Left lung (tissue), 10 donors: Measurements from ENCODE around the gene ITSN1. TPM values are rescaled to one million over a fixed set of nuclear protein-coding genes. Genes with fewer than 3 reads are reported as not detected.

Experiments used
- ATAC-seq: fragments of 200-7000 bp; cut with Tn5 transposase; one replicate; pipeline ENCODE4 v1.9.1; 2020; ENCODE audit warnings: moderate library complexity
- DNase-seq, 4 donors: peaks; one replicate each; pipeline ENCODE4 v3.0.0-alpha.2; 2013 to 2020
- H3K27ac ChIP-seq, 2 donors: fragments of 200-600 bp; sonication (generic) in 1 of 2; one replicate each; pipeline versions ENCODE4 v1.5.0 to v1.8.0; 2020 to 2021
- H3K27me3 ChIP-seq, 2 donors: fragments of 200-600 bp; sonication (generic) in 1 of 2; one replicate each; pipeline versions ENCODE4 v1.5.0 to v1.8.0; 2020 to 2021
- H3K36me3 ChIP-seq, 2 donors: fragments of 200-600 bp; sonication (generic) in 1 of 2; one replicate each; pipeline versions ENCODE4 v1.5.0 to v1.8.0; 2020 to 2021
- H3K4me1 ChIP-seq, 2 donors: fragments of 200-600 bp; one replicate each; pipeline ENCODE4 v1.8.0; 2021
- H3K4me3 ChIP-seq, 2 donors: fragments of 200-600 bp; sonication (generic) in 1 of 2; one replicate each; pipeline versions ENCODE4 v1.5.0 to v1.8.0; 2020 to 2021; ENCODE audit warnings: mild to moderate bottlenecking in 1 of 2
- H3K9me3 ChIP-seq, 2 donors: fragments of 200-600 bp; sonication (generic) in 1 of 2; one replicate each; pipeline versions ENCODE4 v1.5.0 to v1.8.0; 2020 to 2021
- intact Hi-C, 2 donors: fragments of 100-400 bp; cut with DNase I; formaldehyde crosslinking; loops; one replicate each; pipeline versions ENCODE4 v1.11.2 to v1.14.2; 2022
- polyA plus RNA-seq, 6 donors: library from polyadenylated mRNA; unstranded; fragments of 120-200 nt; gene quantifications; one replicate each; pipeline ENCODE4 v1.2.1, GENCODE V29; 2013; ENCODE audit not compliant: insufficient read length in 6 of 6
- total RNA-seq, 2 donors: library from RNA; stranded (reverse); fragmentation: NEBNext Ultra II Directional; extraction: Animal tissue kit (Norgen Biotek cat#: 25700); gene quantifications; one replicate each; pipeline ENCODE4 v1.2.1, GENCODE V29; 2021
- TF ChIP-seq, protein P1 (sequence below), 2 donors: fragments of 200-600 bp; sonication (generic) in 1 of 2; IDR thresholded peaks; one replicate each; pipeline versions ENCODE4 v1.5.0 to v1.8.0; 2021; ENCODE audit warnings: antibody characterized with exemption in 2 of 2
- donor health status: DM: no; HTN: yes; CAD: no.
- donor health status: DM: no; HTN: no; CAD: no.

ITSN1 gene
- total and polyA plus RNA-seq, 8 donors: 38.9 to 59.1 (median 50.8) TPM

DNA sequence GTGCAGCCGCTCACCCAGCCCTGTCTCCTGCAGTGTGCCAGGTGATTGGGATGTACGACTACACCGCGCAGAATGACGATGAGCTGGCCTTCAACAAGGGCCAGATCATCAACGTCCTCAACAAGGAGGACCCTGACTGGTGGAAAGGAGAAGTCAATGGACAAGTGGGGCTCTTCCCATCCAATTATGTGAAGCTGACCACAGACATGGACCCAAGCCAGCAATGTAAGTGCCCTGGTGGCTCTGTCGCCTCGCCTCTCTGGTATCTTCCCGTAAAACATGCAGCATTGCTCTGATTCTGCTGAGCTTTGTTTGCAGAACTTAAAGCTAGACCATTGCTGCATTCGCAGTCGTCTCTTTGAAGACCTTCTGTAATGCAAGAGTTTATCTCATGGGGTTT is 194.1 kb downstream of the ITSN1 start:
- TF ChIP-seq, protein P1, sequence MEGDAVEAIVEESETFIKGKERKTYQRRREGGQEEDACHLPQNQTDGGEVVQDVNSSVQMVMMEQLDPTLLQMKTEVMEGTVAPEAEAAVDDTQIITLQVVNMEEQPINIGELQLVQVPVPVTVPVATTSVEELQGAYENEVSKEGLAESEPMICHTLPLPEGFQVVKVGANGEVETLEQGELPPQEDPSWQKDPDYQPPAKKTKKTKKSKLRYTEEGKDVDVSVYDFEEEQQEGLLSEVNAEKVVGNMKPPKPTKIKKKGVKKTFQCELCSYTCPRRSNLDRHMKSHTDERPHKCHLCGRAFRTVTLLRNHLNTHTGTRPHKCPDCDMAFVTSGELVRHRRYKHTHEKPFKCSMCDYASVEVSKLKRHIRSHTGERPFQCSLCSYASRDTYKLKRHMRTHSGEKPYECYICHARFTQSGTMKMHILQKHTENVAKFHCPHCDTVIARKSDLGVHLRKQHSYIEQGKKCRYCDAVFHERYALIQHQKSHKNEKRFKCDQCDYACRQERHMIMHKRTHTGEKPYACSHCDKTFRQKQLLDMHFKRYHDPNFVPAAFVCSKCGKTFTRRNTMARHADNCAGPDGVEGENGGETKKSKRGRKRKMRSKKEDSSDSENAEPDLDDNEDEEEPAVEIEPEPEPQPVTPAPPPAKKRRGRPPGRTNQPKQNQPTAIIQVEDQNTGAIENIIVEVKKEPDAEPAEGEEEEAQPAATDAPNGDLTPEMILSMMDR (IDR thresholded peaks at IDR 0.05): no peak
- no peak overlapping the region for H3K27ac ChIP-seq
- no peak for ATAC-seq

DNA sequence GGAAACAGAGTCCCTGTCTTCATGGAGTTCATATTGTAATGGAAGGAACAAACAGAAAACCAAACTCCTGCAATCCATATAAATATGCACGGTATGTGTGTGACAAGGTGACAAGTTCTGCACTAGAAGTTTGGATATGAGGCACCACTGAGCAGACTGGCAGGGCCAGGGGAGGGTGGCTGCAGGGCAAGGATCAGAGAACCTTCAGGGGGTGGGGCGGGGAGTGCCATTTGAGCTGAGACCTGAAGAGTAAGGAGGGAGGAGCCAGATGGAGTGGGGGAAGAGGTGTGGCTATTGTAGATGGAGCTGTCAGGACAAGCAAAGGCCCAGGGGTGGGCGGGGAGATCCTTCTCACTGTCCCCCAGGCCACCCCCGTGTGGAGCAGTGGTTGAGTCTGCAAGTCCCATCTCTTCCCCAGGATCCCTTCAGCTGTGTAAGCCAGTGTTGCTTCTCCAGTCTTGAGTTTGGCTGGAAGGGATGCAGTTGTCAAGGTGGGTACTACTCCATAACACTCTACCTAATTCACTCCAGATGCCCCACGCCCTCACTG is 196.9 kb downstream of the ITSN1 start:
- no peak overlapping the region for H3K4me3 ChIP-seq

More for the DNA sequence above, 194.1 kb downstream of the ITSN1 start:
- H3K4me1 ChIP-seq: no peaks in the 10 kb centered on the region
- peaks cover 2 to 9% of the 10 kb centered on the region in 2 donors for H3K36me3 ChIP-seq
- H3K27me3 ChIP-seq: no peaks in the 10 kb centered on the region
- no peak for DNase-seq
- intact Hi-C loops: no loop called here
- no peak overlapping the region for H3K4me3 ChIP-seq
- no peaks in the 10 kb centered on the region for H3K9me3 ChIP-seq

GRCh38 chr21:33839806-33840205 is 197.5 kb downstream of the ITSN1 start:
- peaks cover 2 to 9% of the 10 kb centered on the region in 2 donors for H3K36me3 ChIP-seq
- no peaks in the 10 kb centered on the region for H3K9me3 ChIP-seq
- intact Hi-C loops: no loop called here
- DNase-seq (no peak), ATAC-seq (no peak)
- no peaks in the 10 kb centered on the region for H3K27me3 ChIP-seq
- H3K4me3 ChIP-seq: no peak overlapping the region
- peaks cover 4 to 21% of the 10 kb centered on the region in 2 donors for H3K4me1 ChIP-seq
- TF ChIP-seq, protein P1 (IDR thresholded peaks at IDR 0.05): no peak
- H3K27ac ChIP-seq: no peak overlapping the region

More for the DNA sequence above, 196.9 kb downstream of the ITSN1 start:
- TF ChIP-seq, protein P1 (IDR thresholded peaks at IDR 0.05): no peak
- H3K36me3 ChIP-seq: peaks cover 2 to 9% of the 10 kb centered on the region in 2 donors
- peaks cover 4 to 21% of the 10 kb centered on the region in 2 donors for H3K4me1 ChIP-seq
- intact Hi-C loops: no loop called here
- no peaks in the 10 kb centered on the region for H3K9me3 ChIP-seq
- H3K27me3 ChIP-seq: no peaks in the 10 kb centered on the region
- DNase-seq: no peak
- no peak overlapping the region for H3K27ac ChIP-seq
- no peak for ATAC-seq

- intact Hi-C loops: no loop called here
- no peak for ATAC-seq
- TF ChIP-seq, protein P1 (IDR thresholded peaks at IDR 0.05): no peak
These were observed 198.5 kb downstream of the ITSN1 start for GRCh38 chr21:33840771-33841170.

DNA sequence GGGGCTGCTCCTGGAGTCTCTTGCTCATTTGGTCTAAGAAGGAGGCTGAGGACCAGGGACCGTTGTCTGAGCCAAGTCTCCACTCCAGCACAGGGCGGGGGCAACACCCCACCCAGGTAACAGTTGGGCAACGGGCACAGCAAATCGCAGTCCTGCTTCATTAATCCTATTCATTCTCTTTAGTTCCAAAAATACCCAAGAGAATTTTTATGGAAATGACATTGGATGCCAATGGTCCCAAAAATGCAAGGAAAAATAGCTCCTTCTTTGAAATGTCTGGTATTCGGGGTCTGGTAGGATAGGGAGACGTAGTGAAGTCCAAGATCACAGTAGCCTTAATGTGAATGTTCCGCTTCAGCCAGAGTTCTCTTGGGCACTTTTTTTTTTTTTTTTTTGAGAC is 199.3 kb downstream of the ITSN1 start:
- Histone ChIP-seq H3K4me3 (no peak overlapping the region), H3K4me1 (peaks cover 4 to 21% of the 10 kb centered on the region in 2 donors), H3K36me3 (peaks cover 0 to 9% of the 10 kb centered on the region in 2 donors), H3K27ac (no peak overlapping the region), H3K27me3 (no peaks in the 10 kb centered on the region), H3K9me3 (no peaks in the 10 kb centered on the region)
- ATAC-seq: no peak
- intact Hi-C loops: no loop called here
- TF ChIP-seq, protein P1 (IDR thresholded peaks at IDR 0.05): no peak
- no peak for DNase-seq

More at GRCh38 chr21:33840771-33841170, 198.5 kb downstream of the ITSN1 start:
- no peaks in the 10 kb centered on the region for H3K9me3 ChIP-seq
- H3K27ac ChIP-seq: no peak overlapping the region
- H3K4me3 ChIP-seq: no peak overlapping the region
- H3K27me3 ChIP-seq: no peaks in the 10 kb centered on the region
- DNase-seq: no peak
- H3K4me1 ChIP-seq: peaks cover 4 to 21% of the 10 kb centered on the region in 2 donors
- H3K36me3 ChIP-seq: peaks cover 2 to 9% of the 10 kb centered on the region in 2 donors
